Ascending aorta (tissue), 2 donors: ENCODE measurements around the gene NR2F1-AS1. TPM values are rescaled to one million over a fixed set of nuclear protein-coding genes. Genes with fewer than 3 reads are reported as not detected.
"Not testable (repeated sequence)": the region's sequence is repeated elsewhere in the genome, so short reads cannot be mapped to it uniquely, and the experiment has no call there.

Experiments
- DNase-seq, 2 donors: peaks; one replicate each; pipeline ENCODE4 v3.0.0-alpha.2; 2019; ENCODE audit warnings: low spot score in 2 of 2
- H3K27ac ChIP-seq, 2 donors: fragments of 200-600 bp; sonication (generic); one replicate each; pipeline ENCODE4 v1.5.1; 2016 to 2017; ENCODE audit warnings: mild to moderate bottlenecking in 1 of 2
- H3K27me3 ChIP-seq: fragments of 200-600 bp; sonication (generic); one replicate; pipeline ENCODE4 v1.5.1; 2017
- H3K36me3 ChIP-seq, 2 donors: fragments of 200-600 bp; sonication (generic); one replicate each; pipeline ENCODE4 v1.5.1; 2016
- H3K4me1 ChIP-seq, 2 donors: fragments of 200-600 bp; sonication (generic); one replicate each; pipeline ENCODE4 v1.5.1; 2016 to 2017; ENCODE audit warnings: mild to moderate bottlenecking in 1 of 2
- H3K4me3 ChIP-seq, 2 donors: fragments of 200-600 bp; sonication (generic); one replicate each; pipeline ENCODE4 v1.5.1; 2016 to 2017; ENCODE audit warnings: mild to moderate bottlenecking in 1 of 2
- H3K9me3 ChIP-seq, 2 donors: fragments of 200-600 bp; sonication (generic); one replicate each; pipeline ENCODE4 v1.5.1; 2016
- CTCF ChIP-seq, 3 experiments: fragments of 200-600 bp in 2 of 3; fragments of 450-650 bp in 1 of 3; sonication (generic) in 2 of 3; IDR thresholded peaks; one replicate each; pipeline ENCODE4 v1.5.1; 2016 to 2019; ENCODE audit warnings: antibody characterized with exemption in 3 of 3, mild to moderate bottlenecking in 1 of 3, moderate library complexity in 1 of 3
- intact Hi-C: fragments of 100-400 bp; cut with DNase I; formaldehyde crosslinking; loops from one replicate; pipeline ENCODE4 v1.15.1; 2023
- total RNA-seq: library from RNA; depleted of rRNA; stranded (reverse); fragments of >200 nt; gene quantifications from one replicate; pipeline ENCODE4 v1.1.0, GENCODE V29; 2016

NR2F1-AS1 gene
- total RNA-seq, 1 donor from 2014 or later, result 0.85 TPM

GRCh38 chr5:93477816-93478215, 103.2 kb downstream of the NR2F1-AS1 start:
- no peaks in the 10 kb centered on the region for H3K4me1 ChIP-seq
- no peak for DNase-seq
- no peak overlapping the region for H3K4me3 ChIP-seq
- no peak for TF ChIP-seq CTCF (IDR thresholded peaks at IDR 0.05)
- no peak overlapping the region for H3K27ac ChIP-seq
- H3K27me3 ChIP-seq, result no peaks in the 10 kb centered on the region
- no peaks in the 10 kb centered on the region for H3K36me3 ChIP-seq
- H3K9me3 ChIP-seq, result peaks cover 0 to 2% of the 10 kb centered on the region in 2 donors
- intact Hi-C loops, result no loop called here

- Histone ChIP-seq H3K36me3 (no peaks in the 10 kb centered on the region), H3K4me3 (no peak overlapping the region), H3K9me3 (peaks cover 0 to 2% of the 10 kb centered on the region in 2 donors), H3K27ac (no peak overlapping the region), H3K4me1 (no peaks in the 10 kb centered on the region), H3K27me3 (no peaks in the 10 kb centered on the region)
- intact Hi-C loops, result no loop called here
- DNase-seq, result no peak
- TF ChIP-seq CTCF (IDR thresholded peaks at IDR 0.05), result no peak
Observed at GRCh38 chr5:93476251-93476742, 104.7 kb downstream of the NR2F1-AS1 start.

GRCh38 chr5:93462916-93463315, 118.1 kb downstream of the NR2F1-AS1 start:
- no peak for DNase-seq
- H3K27me3 ChIP-seq, result no peaks in the 10 kb centered on the region
- H3K27ac ChIP-seq, result no peak overlapping the region
- peaks cover 0 to 3% of the 10 kb centered on the region in 2 donors for H3K9me3 ChIP-seq
- TF ChIP-seq CTCF (IDR thresholded peaks at IDR 0.05), result no peak
- no peaks in the 10 kb centered on the region for H3K36me3 ChIP-seq
- no peaks in the 10 kb centered on the region for H3K4me1 ChIP-seq
- intact Hi-C loops, result no loop called here
- no peak overlapping the region for H3K4me3 ChIP-seq

- no peak overlapping the region for H3K27ac ChIP-seq
- H3K36me3 ChIP-seq, result no peaks in the 10 kb centered on the region
- H3K4me3 ChIP-seq, result no peak overlapping the region
- peaks cover 0 to 3% of the 10 kb centered on the region in 2 donors for H3K9me3 ChIP-seq
- no peaks in the 10 kb centered on the region for H3K27me3 ChIP-seq
- H3K4me1 ChIP-seq, result no peaks in the 10 kb centered on the region
- no peak for DNase-seq
- intact Hi-C loops, result no loop called here
- TF ChIP-seq CTCF (IDR thresholded peaks at IDR 0.05), result no peak
Observed at GRCh38 chr5:93461756-93462155, 119.3 kb downstream of the NR2F1-AS1 start.

- TF ChIP-seq CTCF (IDR thresholded peaks at IDR 0.05), result no peak
- Histone ChIP-seq H3K36me3 (no peaks in the 10 kb centered on the region), H3K4me1 (no peaks in the 10 kb centered on the region), H3K4me3 (no peak overlapping the region), H3K27me3 (no peaks in the 10 kb centered on the region), H3K9me3 (peaks cover 0 to 3% of the 10 kb centered on the region in 2 donors), H3K27ac (no peak overlapping the region)
- no peak for DNase-seq
- intact Hi-C loops, result no loop called here
Observed at GRCh38 chr5:93460286-93460685, 120.7 kb downstream of the NR2F1-AS1 start.

GRCh38 chr5:93456796-93457195, 124.2 kb downstream of the NR2F1-AS1 start:
- intact Hi-C loops, DNase-seq, H3K27me3 ChIP-seq: not testable (repeated sequence)

More at GRCh38 chr5:93456796-93457195, 124.2 kb downstream of the NR2F1-AS1 start:
- not testable (repeated sequence) for H3K9me3 ChIP-seq, H3K4me1 ChIP-seq, H3K4me3 ChIP-seq, H3K27ac ChIP-seq, H3K36me3 ChIP-seq
